HG03521 (cell line): ENCODE data around the gene SBSN.
"Not testable (repeated sequence)": the region's sequence is repeated elsewhere in the genome, so short reads cannot be mapped to it uniquely, and the experiment has no call there.

Source experiments
- ATAC-seq: cut with Tn5 transposase; IDR thresholded peaks from one replicate; pipeline ENCODE4 v1.9.1; 2021; ENCODE audit warnings: mild to moderate bottlenecking, moderate library complexity; ENCODE audit not compliant: unreplicated experiment

The SBSN gene

GRCh38 chr19:35478794-35479677, 49.1 kb downstream of the SBSN start:
- no peak for ATAC-seq

DNA sequence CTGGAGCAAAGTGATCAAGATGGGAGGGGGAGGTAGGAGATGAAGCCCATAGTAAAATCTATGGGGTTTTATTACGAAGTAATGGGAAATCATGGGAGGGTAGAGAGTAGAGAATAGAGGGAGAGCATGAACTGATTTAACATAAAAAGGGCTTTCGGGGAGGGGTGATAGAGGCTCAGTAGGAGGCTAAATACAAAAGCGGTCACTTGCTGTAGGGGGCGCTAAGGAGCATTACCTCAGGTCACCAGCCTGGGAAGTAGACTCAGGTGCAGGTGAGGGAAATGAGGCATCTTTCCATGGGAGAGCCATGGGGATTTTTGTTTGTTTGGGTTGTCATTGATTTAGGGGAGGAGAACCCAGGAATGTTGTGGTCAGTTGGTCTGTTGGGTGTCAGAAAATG, 52.0 kb downstream of the SBSN start:
- ATAC-seq: no peak

GRCh38 chr19:35474594-35474993, 53.5 kb downstream of the SBSN start:
- ATAC-seq: not testable (repeated sequence)

DNA sequence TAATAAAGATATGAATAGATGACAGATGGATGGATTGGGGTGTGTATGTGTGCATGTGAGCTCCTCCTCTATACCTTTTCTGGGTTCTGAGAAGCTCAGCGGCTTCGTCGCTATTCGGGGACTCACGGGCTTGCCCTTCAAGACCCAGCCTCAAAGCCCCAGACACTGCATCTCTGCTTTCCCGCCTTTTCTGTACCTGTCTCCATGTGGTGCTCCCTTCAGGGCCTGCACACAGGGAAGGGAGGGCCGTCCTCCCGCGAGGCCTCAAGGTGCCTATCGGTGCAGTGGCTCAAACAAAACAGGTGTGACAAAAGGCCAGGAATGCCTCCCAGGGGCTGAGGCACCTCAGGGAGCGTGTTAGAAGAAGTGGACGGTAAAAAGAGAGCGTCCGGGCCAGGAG, 54.0 kb downstream of the SBSN start:
- no peak for ATAC-seq
